ENCODE measurements around the gene FAM9C.

- TF ChIP-seq CTCF (IDR thresholded peaks at IDR 0.05) (no peak), POLR2A (IDR thresholded peaks at IDR 0.05) (no peak), POLR2AphosphoS5 (IDR thresholded peaks at IDR 0.05) (no peak)
These were observed 23.4 kb upstream of the FAM9C start for GRCh38 chrX:13067773-13068172.

All from prostate gland (tissue), 2 donors.